WTC11 (cell line): ENCODE data around the gene DYNC1I2. TPM values are rescaled to one million over a fixed set of nuclear protein-coding genes. Genes with fewer than 3 reads are reported as not detected.

Experiments used
- ATAC-seq: fragments of 200-7000 bp; cut with Tn5 transposase; 2 replicates; pipeline ENCODE4 v1.10.0; 2021; ENCODE audit warnings: mild to moderate bottlenecking, moderate library complexity
- CTCF ChIA-PET: fragments of 300-600 bp; sonication (Branson Sonifier 250); formaldehyde crosslinking; loops from one replicate; lab custom pipeline; 2021; ENCODE audit warnings: antibody characterized with exemption; lab: Charles Lee
- POLR2A ChIA-PET: fragments of 350-600 bp; sonication (Branson Sonifier 250); formaldehyde crosslinking; loops from one replicate; lab custom pipeline; 2021; ENCODE audit warnings: antibody characterized with exemption; lab: Charles Lee
- DNase-seq: peaks from one replicate; pipeline ENCODE4 v3.0.0; 2021; ENCODE audit warnings: low spot score
- H3K27ac Mint-ChIP-seq: 2 replicates; pipeline ENCODE4 v1.8.0; 2021; ENCODE audit warnings: mixed read lengths
- H3K27me3 Mint-ChIP-seq: 2 replicates; pipeline ENCODE4 v1.8.0; 2021; ENCODE audit warnings: low read depth, mild to moderate bottlenecking, moderate library complexity, mixed read lengths
- H3K36me3 Mint-ChIP-seq: 2 replicates; pipeline ENCODE4 v1.8.0; 2021; ENCODE audit warnings: mixed read lengths
- H3K4me1 Mint-ChIP-seq: 2 replicates; pipeline ENCODE4 v1.8.0; 2022; ENCODE audit warnings: mixed read lengths
- H3K4me3 Mint-ChIP-seq: 2 replicates; pipeline ENCODE4 v1.8.0; 2021; ENCODE audit warnings: mild to moderate bottlenecking, moderate library complexity, mixed read lengths
- H3K9me3 Mint-ChIP-seq: 2 replicates; pipeline ENCODE4 v1.8.0; 2021; ENCODE audit warnings: mixed read lengths
- ATF1 ChIP-seq: sonication (generic); formaldehyde crosslinking; IDR thresholded peaks from 2 replicates; pipeline ENCODE4 v1.8.1; 2023; ENCODE audit warnings: mild to moderate bottlenecking, moderate library complexity, missing genetic modification reagents
- CREM ChIP-seq: sonication (generic); formaldehyde crosslinking; IDR thresholded peaks from 2 replicates; pipeline ENCODE4 v1.8.1; 2022; ENCODE audit warnings: mild to moderate bottlenecking, missing genetic modification reagents, moderate library complexity
- EMX1 ChIP-seq: fragments of 250-450 bp; sonication (Bioruptor Pico); IDR thresholded peaks from 2 replicates; pipeline ENCODE4 v1.8.0; 2021; ENCODE audit warnings: mild to moderate bottlenecking
- MYBL2 ChIP-seq: sonication (generic); formaldehyde crosslinking; IDR thresholded peaks from 2 replicates; pipeline ENCODE4 v1.8.1; 2023; ENCODE audit warnings: mild to moderate bottlenecking, moderate library complexity, missing genetic modification reagents
- NFE2L1 ChIP-seq: sonication (generic); formaldehyde crosslinking; IDR thresholded peaks from 2 replicates; pipeline ENCODE4 v1.8.1; 2023; ENCODE audit warnings: missing genetic modification reagents
- NR1H2 ChIP-seq: sonication (generic); formaldehyde crosslinking; IDR thresholded peaks from 2 replicates; pipeline ENCODE4 v1.9.0; 2021; ENCODE audit warnings: mild to moderate bottlenecking, moderate library complexity, missing genetic modification reagents
- OVOL2 ChIP-seq: fragments of 250-450 bp; sonication (Bioruptor Pico); IDR thresholded peaks from 2 replicates; pipeline ENCODE4 v1.9.0; 2021; ENCODE audit warnings: mild to moderate bottlenecking, borderline replicate concordance
- SMAD4 ChIP-seq: sonication (generic); formaldehyde crosslinking; IDR thresholded peaks from 2 replicates; pipeline ENCODE4 v1.8.0; 2022; ENCODE audit warnings: mild to moderate bottlenecking, missing genetic modification reagents
- SP1 ChIP-seq: sonication (generic); formaldehyde crosslinking; conservative IDR thresholded peaks from 2 replicates; pipeline ENCODE4 v1.8.1; 2022; ENCODE audit warnings: missing genetic modification reagents
- TEAD1 ChIP-seq: sonication (generic); formaldehyde crosslinking; IDR thresholded peaks from 2 replicates; pipeline ENCODE4 v1.8.0; 2022; ENCODE audit warnings: mild to moderate bottlenecking, missing genetic modification reagents
- ZBTB21 ChIP-seq: sonication (generic); formaldehyde crosslinking; IDR thresholded peaks from 2 replicates; pipeline ENCODE4 v1.8.1; 2023; ENCODE audit warnings: mild to moderate bottlenecking, missing genetic modification reagents, borderline replicate concordance
- ZNF232 ChIP-seq: sonication (generic); formaldehyde crosslinking; IDR thresholded peaks from 2 replicates; pipeline ENCODE4 v1.8.0; 2022; ENCODE audit warnings: mild to moderate bottlenecking, missing genetic modification reagents
- ZNF317 ChIP-seq: sonication (generic); formaldehyde crosslinking; IDR thresholded peaks from 2 replicates; pipeline ENCODE4 v1.8.1; 2023; ENCODE audit warnings: low read depth, mild to moderate bottlenecking, moderate library complexity, missing genetic modification reagents, borderline replicate concordance
- total RNA-seq: library from RNA; stranded (reverse); gene quantifications from 3 replicates; pipeline ENCODE4 v1.2.3, GENCODE V29; 2021
- TF ChIP-seq, protein P1 (sequence below): fragments of 250-450 bp; sonication (Bioruptor Pico); IDR thresholded peaks from 2 replicates; pipeline ENCODE4 v1.9.0; 2021; ENCODE audit warnings: moderate library complexity, mild to moderate bottlenecking, inconsistent platforms, borderline replicate concordance
- TF ChIP-seq, protein P2 (sequence below): sonication (generic); formaldehyde crosslinking; IDR thresholded peaks from 2 replicates; pipeline ENCODE4 v1.8.0; 2023; ENCODE audit warnings: mild to moderate bottlenecking, missing genetic modification reagents
- TF ChIP-seq, protein P3 (sequence below): sonication (generic); formaldehyde crosslinking; IDR thresholded peaks from 2 replicates; pipeline ENCODE4 v1.8.1; 2022; ENCODE audit warnings: low read depth, missing genetic modification reagents, borderline replicate concordance
- TF ChIP-seq, protein P4 (sequence below): sonication (generic); formaldehyde crosslinking; IDR thresholded peaks from 2 replicates; pipeline ENCODE4 v1.8.0; 2022; ENCODE audit warnings: mild to moderate bottlenecking, missing genetic modification reagents
- TF ChIP-seq, protein P5 (sequence below): sonication (generic); formaldehyde crosslinking; IDR thresholded peaks from 2 replicates; pipeline ENCODE4 v1.8.1; 2023; ENCODE audit warnings: mild to moderate bottlenecking, missing genetic modification reagents, moderate library complexity
- TF ChIP-seq, protein P6 (sequence below): sonication (generic); formaldehyde crosslinking; IDR thresholded peaks from 2 replicates; pipeline ENCODE4 v1.8.0; 2022; ENCODE audit warnings: missing genetic modification reagents
- TF ChIP-seq, protein P7 (sequence below): sonication (generic); formaldehyde crosslinking; IDR thresholded peaks from 2 replicates; pipeline ENCODE4 v1.8.1; 2022; ENCODE audit warnings: missing genetic modification reagents, borderline replicate concordance

DYNC1I2 gene
- total RNA-seq, 1 experiment from 2014 or later, result 73.7 TPM

DNA sequence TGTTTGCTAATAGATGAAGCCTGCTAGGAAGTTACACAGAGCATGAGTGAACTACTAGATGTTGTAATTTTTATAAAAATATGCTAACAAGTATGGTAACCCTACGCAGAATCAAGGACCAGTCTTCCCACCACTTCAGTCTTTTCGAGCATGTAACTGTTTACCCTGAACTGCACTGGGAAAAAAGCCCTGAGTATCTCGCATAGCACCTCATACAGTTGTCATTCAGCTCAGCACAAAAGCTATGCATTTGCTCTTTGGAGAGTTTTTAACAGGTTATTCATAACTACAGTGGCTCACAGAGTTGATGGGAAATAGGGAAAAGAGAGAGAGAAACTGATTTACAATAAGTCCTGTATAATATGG is 42.7 kb downstream of the DYNC1I2 start (continued):
- TF ChIP-seq ZBTB21 (CRISPR knock-in tag), result no peak
- TF ChIP-seq, protein P1, sequence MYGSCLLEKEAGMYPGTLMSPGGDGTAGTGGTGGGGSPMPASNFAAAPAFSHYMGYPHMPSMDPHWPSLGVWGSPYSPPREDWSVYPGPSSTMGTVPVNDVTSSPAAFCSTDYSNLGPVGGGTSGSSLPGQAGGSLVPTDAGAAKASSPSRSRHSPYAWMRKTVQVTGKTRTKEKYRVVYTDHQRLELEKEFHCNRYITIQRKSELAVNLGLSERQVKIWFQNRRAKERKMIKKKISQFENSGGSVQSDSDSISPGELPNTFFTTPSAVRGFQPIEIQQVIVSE, result no peak
- TF ChIP-seq, protein P2, sequence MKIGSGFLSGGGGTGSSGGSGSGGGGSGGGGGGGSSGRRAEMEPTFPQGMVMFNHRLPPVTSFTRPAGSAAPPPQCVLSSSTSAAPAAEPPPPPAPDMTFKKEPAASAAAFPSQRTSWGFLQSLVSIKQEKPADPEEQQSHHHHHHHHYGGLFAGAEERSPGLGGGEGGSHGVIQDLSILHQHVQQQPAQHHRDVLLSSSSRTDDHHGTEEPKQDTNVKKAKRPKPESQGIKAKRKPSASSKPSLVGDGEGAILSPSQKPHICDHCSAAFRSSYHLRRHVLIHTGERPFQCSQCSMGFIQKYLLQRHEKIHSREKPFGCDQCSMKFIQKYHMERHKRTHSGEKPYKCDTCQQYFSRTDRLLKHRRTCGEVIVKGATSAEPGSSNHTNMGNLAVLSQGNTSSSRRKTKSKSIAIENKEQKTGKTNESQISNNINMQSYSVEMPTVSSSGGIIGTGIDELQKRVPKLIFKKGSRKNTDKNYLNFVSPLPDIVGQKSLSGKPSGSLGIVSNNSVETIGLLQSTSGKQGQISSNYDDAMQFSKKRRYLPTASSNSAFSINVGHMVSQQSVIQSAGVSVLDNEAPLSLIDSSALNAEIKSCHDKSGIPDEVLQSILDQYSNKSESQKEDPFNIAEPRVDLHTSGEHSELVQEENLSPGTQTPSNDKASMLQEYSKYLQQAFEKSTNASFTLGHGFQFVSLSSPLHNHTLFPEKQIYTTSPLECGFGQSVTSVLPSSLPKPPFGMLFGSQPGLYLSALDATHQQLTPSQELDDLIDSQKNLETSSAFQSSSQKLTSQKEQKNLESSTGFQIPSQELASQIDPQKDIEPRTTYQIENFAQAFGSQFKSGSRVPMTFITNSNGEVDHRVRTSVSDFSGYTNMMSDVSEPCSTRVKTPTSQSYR (CRISPR knock-in tag), result no peak
- TF ChIP-seq MYBL2 (CRISPR knock-in tag), result no peak
- no peak for TF ChIP-seq SP1
- TF ChIP-seq, protein P3, sequence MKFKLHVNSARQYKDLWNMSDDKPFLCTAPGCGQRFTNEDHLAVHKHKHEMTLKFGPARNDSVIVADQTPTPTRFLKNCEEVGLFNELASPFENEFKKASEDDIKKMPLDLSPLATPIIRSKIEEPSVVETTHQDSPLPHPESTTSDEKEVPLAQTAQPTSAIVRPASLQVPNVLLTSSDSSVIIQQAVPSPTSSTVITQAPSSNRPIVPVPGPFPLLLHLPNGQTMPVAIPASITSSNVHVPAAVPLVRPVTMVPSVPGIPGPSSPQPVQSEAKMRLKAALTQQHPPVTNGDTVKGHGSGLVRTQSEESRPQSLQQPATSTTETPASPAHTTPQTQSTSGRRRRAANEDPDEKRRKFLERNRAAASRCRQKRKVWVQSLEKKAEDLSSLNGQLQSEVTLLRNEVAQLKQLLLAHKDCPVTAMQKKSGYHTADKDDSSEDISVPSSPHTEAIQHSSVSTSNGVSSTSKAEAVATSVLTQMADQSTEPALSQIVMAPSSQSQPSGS (CRISPR knock-in tag), result no peak

DNA sequence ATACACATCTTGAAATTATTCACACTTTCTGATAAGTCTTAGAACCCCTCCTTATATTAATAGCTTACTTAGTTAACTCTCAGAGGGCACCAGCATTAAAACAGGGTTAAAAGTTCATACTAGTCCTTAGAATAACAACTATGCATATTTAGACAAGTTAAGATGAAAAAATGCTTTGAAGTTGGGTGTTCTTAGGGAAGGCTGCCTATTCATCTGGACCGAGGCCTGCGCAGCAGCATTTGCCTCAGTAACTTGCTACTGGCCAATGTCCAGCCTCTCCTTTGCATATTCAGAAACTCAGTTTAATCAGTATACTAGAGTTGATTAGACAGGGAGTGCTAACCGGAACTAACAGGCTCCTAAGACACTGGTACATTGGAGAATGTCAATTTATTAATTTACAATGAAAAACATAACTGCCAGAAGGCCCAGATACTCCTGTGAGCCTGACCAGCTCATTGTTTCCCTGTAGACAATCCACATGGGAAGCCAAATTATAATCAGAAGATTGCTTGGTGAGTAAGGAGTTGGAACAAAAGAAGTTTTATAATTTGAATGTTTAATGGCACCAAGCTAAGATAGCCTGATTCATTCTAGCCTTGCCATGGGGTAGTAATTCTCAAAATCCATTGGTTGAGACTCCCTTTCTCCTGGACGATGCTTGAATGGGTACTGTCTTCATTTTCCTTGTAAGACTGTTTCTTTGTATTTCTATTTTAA is 48.9 kb downstream of the DYNC1I2 start:
- Mint-ChIP-seq H3K27me3 (no peaks in the 10 kb centered on the region), H3K36me3 (peaks cover 23% of the 10 kb centered on the region), H3K27ac (no peak overlapping the region), H3K4me3 (no peak overlapping the region), H3K4me1 (no peaks in the 10 kb centered on the region), H3K9me3 (0 out of 2 replicates have a peak, but pooled peaks cover 3% of the 10 kb centered on the region)
- CTCF ChIA-PET, result no interaction called here
- TF ChIP-seq, protein P4, sequence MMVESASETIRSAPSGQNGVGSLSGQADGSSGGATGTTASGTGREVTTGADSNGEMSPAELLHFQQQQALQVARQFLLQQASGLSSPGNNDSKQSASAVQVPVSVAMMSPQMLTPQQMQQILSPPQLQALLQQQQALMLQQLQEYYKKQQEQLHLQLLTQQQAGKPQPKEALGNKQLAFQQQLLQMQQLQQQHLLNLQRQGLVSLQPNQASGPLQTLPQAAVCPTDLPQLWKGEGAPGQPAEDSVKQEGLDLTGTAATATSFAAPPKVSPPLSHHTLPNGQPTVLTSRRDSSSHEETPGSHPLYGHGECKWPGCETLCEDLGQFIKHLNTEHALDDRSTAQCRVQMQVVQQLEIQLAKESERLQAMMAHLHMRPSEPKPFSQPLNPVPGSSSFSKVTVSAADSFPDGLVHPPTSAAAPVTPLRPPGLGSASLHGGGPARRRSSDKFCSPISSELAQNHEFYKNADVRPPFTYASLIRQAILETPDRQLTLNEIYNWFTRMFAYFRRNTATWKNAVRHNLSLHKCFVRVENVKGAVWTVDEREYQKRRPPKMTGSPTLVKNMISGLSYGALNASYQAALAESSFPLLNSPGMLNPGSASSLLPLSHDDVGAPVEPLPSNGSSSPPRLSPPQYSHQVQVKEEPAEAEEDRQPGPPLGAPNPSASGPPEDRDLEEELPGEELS (CRISPR knock-in tag), result no peak
- ATAC-seq (no peak), DNase-seq (no peak)
- POLR2A ChIA-PET, result no interaction called here

DNA sequence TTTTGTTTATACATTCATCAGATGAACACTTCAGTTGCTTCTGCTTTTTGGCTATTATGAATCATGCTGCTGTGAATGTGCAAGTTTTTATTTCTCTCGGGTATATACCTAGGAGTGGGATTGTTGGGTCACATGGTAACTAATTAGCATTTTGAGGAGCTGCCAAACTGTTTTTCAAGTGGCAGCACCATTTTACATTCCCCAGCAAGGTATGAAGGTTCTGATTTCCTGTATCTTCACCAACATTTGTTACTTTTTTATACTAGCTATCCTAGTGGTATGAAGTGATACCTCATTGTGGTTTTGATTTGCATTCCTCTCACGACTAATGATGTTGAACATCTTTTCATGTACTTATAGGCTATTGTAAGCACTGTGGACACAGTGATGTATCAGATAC is 53.9 kb downstream of the DYNC1I2 start:
- Mint-ChIP-seq H3K4me1 (no peaks in the 10 kb centered on the region), H3K27ac (no peak overlapping the region)
- CTCF ChIA-PET, result no interaction called here
- TF ChIP-seq NR1H2 (CRISPR knock-in tag), result no peak
- TF ChIP-seq, protein P5, sequence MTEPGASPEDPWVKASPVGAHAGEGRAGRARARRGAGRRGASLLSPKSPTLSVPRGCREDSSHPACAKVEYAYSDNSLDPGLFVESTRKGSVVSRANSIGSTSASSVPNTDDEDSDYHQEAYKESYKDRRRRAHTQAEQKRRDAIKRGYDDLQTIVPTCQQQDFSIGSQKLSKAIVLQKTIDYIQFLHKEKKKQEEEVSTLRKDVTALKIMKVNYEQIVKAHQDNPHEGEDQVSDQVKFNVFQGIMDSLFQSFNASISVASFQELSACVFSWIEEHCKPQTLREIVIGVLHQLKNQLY, result no peak
- no peak for TF ChIP-seq ZNF232
- TF ChIP-seq, protein P6, sequence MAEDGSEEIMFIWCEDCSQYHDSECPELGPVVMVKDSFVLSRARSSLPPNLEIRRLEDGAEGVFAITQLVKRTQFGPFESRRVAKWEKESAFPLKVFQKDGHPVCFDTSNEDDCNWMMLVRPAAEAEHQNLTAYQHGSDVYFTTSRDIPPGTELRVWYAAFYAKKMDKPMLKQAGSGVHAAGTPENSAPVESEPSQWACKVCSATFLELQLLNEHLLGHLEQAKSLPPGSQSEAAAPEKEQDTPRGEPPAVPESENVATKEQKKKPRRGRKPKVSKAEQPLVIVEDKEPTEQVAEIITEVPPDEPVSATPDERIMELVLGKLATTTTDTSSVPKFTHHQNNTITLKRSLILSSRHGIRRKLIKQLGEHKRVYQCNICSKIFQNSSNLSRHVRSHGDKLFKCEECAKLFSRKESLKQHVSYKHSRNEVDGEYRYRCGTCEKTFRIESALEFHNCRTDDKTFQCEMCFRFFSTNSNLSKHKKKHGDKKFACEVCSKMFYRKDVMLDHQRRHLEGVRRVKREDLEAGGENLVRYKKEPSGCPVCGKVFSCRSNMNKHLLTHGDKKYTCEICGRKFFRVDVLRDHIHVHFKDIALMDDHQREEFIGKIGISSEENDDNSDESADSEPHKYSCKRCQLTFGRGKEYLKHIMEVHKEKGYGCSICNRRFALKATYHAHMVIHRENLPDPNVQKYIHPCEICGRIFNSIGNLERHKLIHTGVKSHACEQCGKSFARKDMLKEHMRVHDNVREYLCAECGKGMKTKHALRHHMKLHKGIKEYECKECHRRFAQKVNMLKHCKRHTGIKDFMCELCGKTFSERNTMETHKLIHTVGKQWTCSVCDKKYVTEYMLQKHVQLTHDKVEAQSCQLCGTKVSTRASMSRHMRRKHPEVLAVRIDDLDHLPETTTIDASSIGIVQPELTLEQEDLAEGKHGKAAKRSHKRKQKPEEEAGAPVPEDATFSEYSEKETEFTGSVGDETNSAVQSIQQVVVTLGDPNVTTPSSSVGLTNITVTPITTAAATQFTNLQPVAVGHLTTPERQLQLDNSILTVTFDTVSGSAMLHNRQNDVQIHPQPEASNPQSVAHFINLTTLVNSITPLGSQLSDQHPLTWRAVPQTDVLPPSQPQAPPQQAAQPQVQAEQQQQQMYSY (CRISPR knock-in tag), result no peak
- TF ChIP-seq SMAD4 (CRISPR knock-in tag), result no peak
- no peak for TF ChIP-seq EMX1 (CRISPR knock-in tag)
- no peak for TF ChIP-seq ZBTB21 (CRISPR knock-in tag)
- TF ChIP-seq ZNF317, result no peak
- TF ChIP-seq, protein P7, sequence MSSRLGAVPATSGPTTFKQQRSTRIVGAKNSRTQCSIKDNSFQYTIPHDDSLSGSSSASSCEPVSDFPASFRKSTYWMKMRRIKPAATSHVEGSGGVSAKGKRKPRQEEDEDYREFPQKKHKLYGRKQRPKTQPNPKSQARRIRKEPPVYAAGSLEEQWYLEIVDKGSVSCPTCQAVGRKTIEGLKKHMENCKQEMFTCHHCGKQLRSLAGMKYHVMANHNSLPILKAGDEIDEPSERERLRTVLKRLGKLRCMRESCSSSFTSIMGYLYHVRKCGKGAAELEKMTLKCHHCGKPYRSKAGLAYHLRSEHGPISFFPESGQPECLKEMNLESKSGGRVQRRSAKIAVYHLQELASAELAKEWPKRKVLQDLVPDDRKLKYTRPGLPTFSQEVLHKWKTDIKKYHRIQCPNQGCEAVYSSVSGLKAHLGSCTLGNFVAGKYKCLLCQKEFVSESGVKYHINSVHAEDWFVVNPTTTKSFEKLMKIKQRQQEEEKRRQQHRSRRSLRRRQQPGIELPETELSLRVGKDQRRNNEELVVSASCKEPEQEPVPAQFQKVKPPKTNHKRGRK (CRISPR knock-in tag), result no peak
- no peak for TF ChIP-seq OVOL2
- TF ChIP-seq CREM (CRISPR knock-in tag), result no peak
- TF ChIP-seq TEAD1 (CRISPR knock-in tag), result no peak
- TF ChIP-seq ATF1, result no peak
- TF ChIP-seq NFE2L1 (CRISPR knock-in tag), result no peak

More for the DNA sequence above, 53.9 kb downstream of the DYNC1I2 start:
- Mint-ChIP-seq H3K27me3 (no peaks in the 10 kb centered on the region), H3K4me3 (no peak overlapping the region), H3K36me3 (peaks cover 39% of the 10 kb centered on the region), H3K9me3 (0 out of 2 replicates have a peak, but pooled peaks cover 3% of the 10 kb centered on the region)
- DNase-seq (no peak), ATAC-seq (no peak)
- POLR2A ChIA-PET, result no interaction called here
